ENCODE data around the gene METTL17. TPM values are rescaled to one million over a fixed set of nuclear protein-coding genes. Genes with fewer than 3 reads are reported as not detected.
A peak's percentile ranks its signal among the peaks of the same experiment; 100 is the strongest.

METTL17 gene
- total RNA-seq, 1 donor from 2014 or later, result 49.0 TPM

DNA sequence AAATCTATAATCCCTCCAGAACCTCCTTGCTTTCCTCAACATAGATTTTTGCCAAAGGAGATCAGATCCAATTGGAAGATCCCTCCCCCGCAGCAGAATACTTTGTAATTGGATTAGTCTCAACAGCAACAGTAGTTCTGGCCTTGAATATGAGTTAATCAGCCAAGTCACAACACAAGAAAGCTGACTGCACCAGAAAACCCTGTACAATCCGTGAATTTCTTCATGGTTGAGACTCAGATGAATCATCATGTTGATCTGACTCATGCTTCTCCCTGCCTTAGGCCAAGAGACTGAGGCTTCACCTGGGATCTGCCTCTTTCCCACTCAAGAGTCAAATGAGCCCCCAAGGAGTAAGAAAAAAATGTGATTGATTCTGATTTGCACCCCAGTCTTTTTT, 3.0 kb upstream of the METTL17 start:
- H3K4me1 ChIP-seq (ENCODE audit: insufficient read depth, low read length), result peaks cover 23% of the 10 kb centered on the region
- Mint-ChIP-seq H3K4me1 (ENCODE audit: low read depth, unreplicated experiment) (peaks cover 33% of the 10 kb centered on the region), H3K27me3 (ENCODE audit: low read depth, unreplicated experiment) (peaks cover 7% of the 10 kb centered on the region), H3K4me3 (ENCODE audit: unreplicated experiment) (peak overlapping the region; percentile 41), H3K36me3 (ENCODE audit: low read depth, unreplicated experiment) (no peaks in the 10 kb centered on the region), H3K27ac (ENCODE audit: unreplicated experiment) (peak overlapping the region; percentile 98), H3K9me3 (ENCODE audit: unreplicated experiment) (no peaks in the 10 kb centered on the region)
- peak overlapping the region; percentile 78 for H3K4me2 ChIP-seq (ENCODE audit: low read length)
- FAIRE-seq (peak; percentile 93), DNase-seq (ENCODE audit: low read depth) (peak; percentile 97)
- no peak for TF ChIP-seq EZH2 (IDR thresholded peaks at IDR 0.05; ENCODE audit: insufficient read depth, low read length)
- TF ChIP-seq, protein P1, sequence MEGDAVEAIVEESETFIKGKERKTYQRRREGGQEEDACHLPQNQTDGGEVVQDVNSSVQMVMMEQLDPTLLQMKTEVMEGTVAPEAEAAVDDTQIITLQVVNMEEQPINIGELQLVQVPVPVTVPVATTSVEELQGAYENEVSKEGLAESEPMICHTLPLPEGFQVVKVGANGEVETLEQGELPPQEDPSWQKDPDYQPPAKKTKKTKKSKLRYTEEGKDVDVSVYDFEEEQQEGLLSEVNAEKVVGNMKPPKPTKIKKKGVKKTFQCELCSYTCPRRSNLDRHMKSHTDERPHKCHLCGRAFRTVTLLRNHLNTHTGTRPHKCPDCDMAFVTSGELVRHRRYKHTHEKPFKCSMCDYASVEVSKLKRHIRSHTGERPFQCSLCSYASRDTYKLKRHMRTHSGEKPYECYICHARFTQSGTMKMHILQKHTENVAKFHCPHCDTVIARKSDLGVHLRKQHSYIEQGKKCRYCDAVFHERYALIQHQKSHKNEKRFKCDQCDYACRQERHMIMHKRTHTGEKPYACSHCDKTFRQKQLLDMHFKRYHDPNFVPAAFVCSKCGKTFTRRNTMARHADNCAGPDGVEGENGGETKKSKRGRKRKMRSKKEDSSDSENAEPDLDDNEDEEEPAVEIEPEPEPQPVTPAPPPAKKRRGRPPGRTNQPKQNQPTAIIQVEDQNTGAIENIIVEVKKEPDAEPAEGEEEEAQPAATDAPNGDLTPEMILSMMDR (IDR thresholded peaks at IDR 0.05; ENCODE audit: insufficient read depth, low read depth, low read length), result no peak
- H3K9ac ChIP-seq (ENCODE audit: low read length), result peak overlapping the region; percentile 12
- H3K27ac ChIP-seq (ENCODE audit: low read depth, low read length), result peak overlapping the region; percentile 78
- H3K79me2 ChIP-seq (ENCODE audit: insufficient read depth, low read length), result peaks cover 21% of the 10 kb centered on the region
- H3K36me3 ChIP-seq (ENCODE audit: insufficient read depth, low read length), result no peaks in the 10 kb centered on the region
- no peak overlapping the region for H3K4me3 ChIP-seq (ENCODE audit: insufficient read depth, low read depth, low read length)
- peaks cover 11% of the 10 kb centered on the region for H4K20me1 ChIP-seq (ENCODE audit: insufficient read depth, low read length)
- peak overlapping the region; percentile 35 for H2AFZ ChIP-seq (ENCODE audit: low read depth, low read length)
- no peaks in the 10 kb centered on the region for H3K27me3 ChIP-seq (ENCODE audit: insufficient read depth, low read length)
- H3K9me3 ChIP-seq (ENCODE audit: insufficient read depth, low read depth, low read length), result no peaks in the 10 kb centered on the region

DNA sequence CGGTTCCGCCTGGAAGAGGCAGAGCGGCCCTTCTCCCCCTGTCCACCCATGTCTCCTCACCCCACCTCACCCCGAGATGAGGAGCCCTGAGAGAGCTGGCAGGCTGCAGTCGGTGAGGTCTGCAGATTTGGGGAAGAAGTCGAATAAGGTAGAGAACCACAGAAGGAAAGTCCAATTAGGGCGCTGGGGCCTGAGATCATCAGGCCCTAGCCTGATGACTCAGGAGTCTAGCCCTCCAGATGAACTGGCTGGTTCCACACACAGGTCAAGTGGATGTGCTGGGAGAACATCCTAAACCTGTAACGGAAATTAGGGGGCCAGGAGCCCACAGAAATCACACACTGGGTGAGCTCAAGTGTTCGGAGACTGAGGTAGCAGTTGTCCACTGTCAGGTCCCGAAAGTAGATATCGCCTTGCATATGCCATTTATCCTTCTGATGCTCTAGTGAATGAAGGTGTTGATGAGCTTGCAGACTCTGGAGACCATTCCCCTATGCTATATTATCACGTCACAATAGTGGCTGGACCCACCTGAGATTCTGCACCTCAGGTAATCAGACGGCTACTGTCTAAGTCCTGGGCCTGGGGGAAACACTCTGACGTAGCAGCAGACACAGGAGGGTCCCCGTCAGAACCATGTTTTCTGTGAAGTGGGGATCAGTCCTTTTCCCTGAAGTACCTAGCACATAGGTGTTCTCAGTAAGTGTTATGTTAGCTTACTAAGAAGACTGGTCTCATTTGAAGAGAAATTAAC, 886 bp upstream of the METTL17 start:
- DNase-seq (ENCODE audit: low read depth) (no peak), FAIRE-seq (no peak)
- Mint-ChIP-seq H3K27ac (ENCODE audit: unreplicated experiment) (peak overlapping the region; percentile 78), H3K9me3 (ENCODE audit: unreplicated experiment) (no peaks in the 10 kb centered on the region), H3K4me3 (ENCODE audit: unreplicated experiment) (peak overlapping the region; percentile 60), H3K36me3 (ENCODE audit: low read depth, unreplicated experiment) (peaks cover 3% of the 10 kb centered on the region), H3K27me3 (ENCODE audit: low read depth, unreplicated experiment) (no peaks in the 10 kb centered on the region), H3K4me1 (ENCODE audit: low read depth, unreplicated experiment) (peaks cover 33% of the 10 kb centered on the region)
- Histone ChIP-seq H3K9ac (ENCODE audit: low read length) (peak overlapping the region; percentile 52), H3K36me3 (ENCODE audit: insufficient read depth, low read length) (peaks cover 13% of the 10 kb centered on the region), H4K20me1 (ENCODE audit: insufficient read depth, low read length) (peaks cover 14% of the 10 kb centered on the region), H3K27me3 (ENCODE audit: insufficient read depth, low read length) (no peaks in the 10 kb centered on the region), H3K4me3 (ENCODE audit: insufficient read depth, low read depth, low read length) (peak overlapping the region; percentile 45), H3K9me3 (ENCODE audit: insufficient read depth, low read depth, low read length) (no peaks in the 10 kb centered on the region), H3K4me2 (ENCODE audit: low read length) (peak overlapping the region; percentile 86), H3K27ac (ENCODE audit: low read depth, low read length) (peak overlapping the region; percentile 72), H3K79me2 (ENCODE audit: insufficient read depth, low read length) (peaks cover 27% of the 10 kb centered on the region), H2AFZ (ENCODE audit: low read depth, low read length) (no peak overlapping the region), H3K4me1 (ENCODE audit: insufficient read depth, low read length) (peaks cover 23% of the 10 kb centered on the region)
- TF ChIP-seq, protein P1 (IDR thresholded peaks at IDR 0.05; ENCODE audit: insufficient read depth, low read depth, low read length), result no peak
- TF ChIP-seq EZH2 (IDR thresholded peaks at IDR 0.05; ENCODE audit: insufficient read depth, low read length), result no peak

DNA sequence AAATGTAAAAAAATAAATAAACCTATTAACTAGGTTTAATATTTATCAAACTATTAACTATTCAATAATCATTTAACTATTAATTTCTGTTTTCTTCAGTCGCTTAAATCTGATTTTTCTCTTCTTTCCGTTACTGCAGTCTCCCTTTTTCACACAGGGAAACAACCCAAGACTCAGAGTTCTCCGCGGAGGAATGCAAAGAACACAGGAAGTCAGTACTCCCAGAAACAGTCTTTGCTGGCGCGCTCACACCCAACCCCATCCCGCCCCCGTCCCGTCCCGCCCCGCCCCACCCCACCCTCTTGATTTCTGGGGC, 351 bp upstream of the METTL17 start:
- H3K4me3 ChIP-seq (ENCODE audit: insufficient read depth, low read depth, low read length), result peak overlapping the region; percentile 45
- H3K9ac ChIP-seq (ENCODE audit: low read length), result peak overlapping the region; percentile 52
- peak overlapping the region; percentile 91 for H2AFZ ChIP-seq (ENCODE audit: low read depth, low read length)
- H3K27me3 Mint-ChIP-seq (ENCODE audit: low read depth, unreplicated experiment), result no peaks in the 10 kb centered on the region
- H3K4me3 Mint-ChIP-seq (ENCODE audit: unreplicated experiment), result peak overlapping the region; percentile 97
- H4K20me1 ChIP-seq (ENCODE audit: insufficient read depth, low read length), result peaks cover 14% of the 10 kb centered on the region
- no peaks in the 10 kb centered on the region for H3K9me3 Mint-ChIP-seq (ENCODE audit: unreplicated experiment)
- peaks cover 23% of the 10 kb centered on the region for H3K4me1 ChIP-seq (ENCODE audit: insufficient read depth, low read length)
- FAIRE-seq (no peak), DNase-seq (ENCODE audit: low read depth) (no peak)
- no peaks in the 10 kb centered on the region for H3K9me3 ChIP-seq (ENCODE audit: insufficient read depth, low read depth, low read length)
- H3K4me1 Mint-ChIP-seq (ENCODE audit: low read depth, unreplicated experiment), result peaks cover 33% of the 10 kb centered on the region
- H3K27ac Mint-ChIP-seq (ENCODE audit: unreplicated experiment), result peak overlapping the region; percentile 73
- H3K36me3 ChIP-seq (ENCODE audit: insufficient read depth, low read length), result peaks cover 18% of the 10 kb centered on the region
- TF ChIP-seq, protein P1 (IDR thresholded peaks at IDR 0.05; ENCODE audit: insufficient read depth, low read depth, low read length), result no peak
- TF ChIP-seq EZH2 (IDR thresholded peaks at IDR 0.05; ENCODE audit: insufficient read depth, low read length), result no peak
- peaks cover 3% of the 10 kb centered on the region for H3K36me3 Mint-ChIP-seq (ENCODE audit: low read depth, unreplicated experiment)
- peaks cover 27% of the 10 kb centered on the region for H3K79me2 ChIP-seq (ENCODE audit: insufficient read depth, low read length)
- peak overlapping the region; percentile 86 for H3K4me2 ChIP-seq (ENCODE audit: low read length)
- H3K27me3 ChIP-seq (ENCODE audit: insufficient read depth, low read length), result no peaks in the 10 kb centered on the region
- H3K27ac ChIP-seq (ENCODE audit: low read depth, low read length), result peak overlapping the region; percentile 72

Data from astrocyte (in vitro differentiated cells and primary cell).